Colonic mucosa (tissue), 4 donors: ENCODE data around the gene CBX2. TPM values are rescaled to one million over a fixed set of nuclear protein-coding genes. Genes with fewer than 3 reads are reported as not detected.
A peak's percentile ranks its signal among the peaks of the same experiment; 100 is the strongest.

Source experiments
- DNase-seq: peaks from one replicate; pipeline ENCODE4 v3.0.0-alpha.2; 2020
- H3K27ac ChIP-seq: fragments of 200-600 bp; one replicate; pipeline ENCODE4 v1.8.0; 2021
- H3K27me3 ChIP-seq: fragments of 200-600 bp; one replicate; pipeline ENCODE4 v1.8.0; 2021
- H3K36me3 ChIP-seq: fragments of 200-600 bp; one replicate; pipeline ENCODE4 v1.8.0; 2021
- H3K4me1 ChIP-seq: fragments of 200-600 bp; one replicate; pipeline ENCODE4 v1.8.0; 2021; ENCODE audit warnings: mild to moderate bottlenecking
- H3K4me3 ChIP-seq: fragments of 200-600 bp; one replicate; pipeline ENCODE4 v1.8.0; 2021
- H3K9ac ChIP-seq, 2 donors: one replicate each; pipeline ENCODE4 v1.7.0; 2013; ENCODE audit warnings: control low read depth in 2 of 2, low read depth in 2 of 2, low read length in 2 of 2
- H3K9me3 ChIP-seq: fragments of 200-600 bp; one replicate; pipeline ENCODE4 v1.8.0; 2021
- CTCF ChIP-seq: fragments of 200-600 bp; IDR thresholded peaks from one replicate; pipeline ENCODE4 v1.8.0; 2022; ENCODE audit warnings: antibody characterized with exemption, mild to moderate bottlenecking
- intact Hi-C: fragments of 100-400 bp; cut with DNase I; formaldehyde crosslinking; loops from one replicate; pipeline ENCODE4 v1.14.1; 2022
- total RNA-seq, 2 donors: library from RNA; stranded (reverse); fragmentation: NEBNext Ultra II Directional in 1 of 2; extraction: Animal tissue kit (Norgen Biotek cat#: 25700) in 1 of 2; gene quantifications; one replicate each; pipeline ENCODE4 v1.2.1, GENCODE V29; 2021
- donor health status: healthy.
- donor health status: DM: no; HTN: no; CAD: no.
- donor health status: DM: no; HTN: no; CAD: no.

CBX2 gene
- total RNA-seq, 2 donors from 2014 or later, result 2.1 to 4.0 TPM

- peak overlapping the region in 1 of 2 donors; percentile 12 for H3K9ac ChIP-seq
- intact Hi-C loops, result loop anchor here (5.0 kb wide), 1 partner anchor 197 kb away; no protein-coding TSS in a partner anchor
Measured at GRCh38 chr17:79789943-79790804, 12.2 kb downstream of the CBX2 start.

GRCh38 chr17:79790805-79791734, 13.1 kb downstream of the CBX2 start:
- Histone ChIP-seq H3K4me3 (no peak overlapping the region), H3K9ac (peak overlapping the region in 1 of 2 donors; percentile 2), H3K36me3 (no peaks in the 10 kb centered on the region), H3K9me3 (no peaks in the 10 kb centered on the region), H3K27ac (no peak overlapping the region), H3K4me1 (peaks cover 12% of the 10 kb centered on the region), H3K27me3 (peaks cover 51% of the 10 kb centered on the region)
- TF ChIP-seq CTCF, result no peak
- intact Hi-C loops, result loop anchor here (5.0 kb wide), 1 partner anchor 196 kb away; no protein-coding TSS in a partner anchor
- no peak for DNase-seq

More at GRCh38 chr17:79789943-79790804, 12.2 kb downstream of the CBX2 start:
- H3K4me3 ChIP-seq, result no peak overlapping the region
- peaks cover 12% of the 10 kb centered on the region for H3K4me1 ChIP-seq
- H3K27ac ChIP-seq, result no peak overlapping the region
- peaks cover 54% of the 10 kb centered on the region for H3K27me3 ChIP-seq
- no peak for DNase-seq
- H3K36me3 ChIP-seq, result no peaks in the 10 kb centered on the region
- TF ChIP-seq CTCF, result peak; percentile 78
- H3K9me3 ChIP-seq, result no peaks in the 10 kb centered on the region

- peaks cover 49% of the 10 kb centered on the region for H3K27me3 ChIP-seq
Measured at GRCh38 chr17:79791735-79792161, 13.8 kb downstream of the CBX2 start.

GRCh38 chr17:79792341-79792871, 14.5 kb downstream of the CBX2 start:
- no peaks in the 10 kb centered on the region for H3K36me3 ChIP-seq
- no peak overlapping the region for H3K9ac ChIP-seq
- DNase-seq, result no peak
- intact Hi-C loops, result loop anchor here (5.0 kb wide), 1 partner anchor 195 kb away; no protein-coding TSS in a partner anchor
- peaks cover 49% of the 10 kb centered on the region for H3K27me3 ChIP-seq
- H3K27ac ChIP-seq, result no peak overlapping the region
- TF ChIP-seq CTCF, result no peak
- no peaks in the 10 kb centered on the region for H3K9me3 ChIP-seq
- H3K4me3 ChIP-seq, result no peak overlapping the region
- H3K4me1 ChIP-seq, result peaks cover 12% of the 10 kb centered on the region

More at GRCh38 chr17:79791735-79792161, 13.8 kb downstream of the CBX2 start:
- intact Hi-C loops, result loop anchor here (5.0 kb wide), 1 partner anchor 196 kb away; no protein-coding TSS in a partner anchor
- Histone ChIP-seq H3K9me3 (no peaks in the 10 kb centered on the region), H3K36me3 (no peaks in the 10 kb centered on the region), H3K27ac (no peak overlapping the region), H3K4me1 (peaks cover 12% of the 10 kb centered on the region), H3K9ac (no peak overlapping the region), H3K4me3 (no peak overlapping the region)
- no peak for TF ChIP-seq CTCF
- no peak for DNase-seq
